Stimulated activated CD8-positive, alpha-beta memory T cell treated with anti-CD3 and anti-CD28 coated beads, Interleukin-7, amount 100 ng/mL, for 1 hour (primary cell): ENCODE results near the gene RAB7A.
"Not testable (repeated sequence)": the region's sequence is repeated elsewhere in the genome, so short reads cannot be mapped to it uniquely, and the experiment has no call there.

Source experiments
- DNase-seq, 2 donors: peaks; one replicate each; pipeline ENCODE4 v3.0.0-alpha.2; 2020; ENCODE audit warnings: low read depth in 2 of 2

Gene RAB7A

GRCh38 chr3:128815318-128816064, 89.5 kb downstream of the RAB7A start:
- no peak for DNase-seq

DNA sequence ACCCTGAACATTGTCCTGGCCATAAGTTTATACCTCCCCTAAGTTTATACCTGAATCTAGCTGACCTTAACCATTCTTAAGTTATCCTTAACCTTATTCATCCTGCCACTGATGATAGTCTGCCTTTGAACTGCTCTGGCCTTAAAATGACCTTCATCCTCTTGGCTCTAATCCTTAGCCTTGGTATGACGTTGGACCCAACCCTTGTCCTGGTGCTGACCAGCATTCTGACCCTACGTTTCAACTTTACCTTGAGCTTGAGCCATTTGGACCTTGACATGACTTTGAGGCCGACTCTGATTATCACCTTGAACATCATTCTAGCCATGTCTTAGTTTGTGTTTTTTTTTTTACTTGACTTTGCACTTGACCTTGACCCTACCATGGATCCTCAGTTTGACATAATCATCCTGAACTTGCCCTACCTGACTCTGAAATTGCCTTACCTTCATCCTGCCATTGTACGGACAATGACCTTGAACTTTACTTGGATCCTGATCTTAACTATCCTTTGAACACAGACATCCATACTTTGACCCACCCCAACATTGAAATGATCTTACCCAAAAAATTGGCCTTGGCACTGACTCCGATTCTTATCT, 92.3 kb downstream of the RAB7A start:
- no peak for DNase-seq

- DNase-seq: no peak
These were observed 94.4 kb downstream of the RAB7A start for GRCh38 chr3:128820252-128820839.

- DNase-seq: no peak
These were observed 97.0 kb downstream of the RAB7A start for GRCh38 chr3:128823008-128823407.

- no peak for DNase-seq
These were observed 97.6 kb downstream of the RAB7A start for GRCh38 chr3:128823631-128824030.

DNA sequence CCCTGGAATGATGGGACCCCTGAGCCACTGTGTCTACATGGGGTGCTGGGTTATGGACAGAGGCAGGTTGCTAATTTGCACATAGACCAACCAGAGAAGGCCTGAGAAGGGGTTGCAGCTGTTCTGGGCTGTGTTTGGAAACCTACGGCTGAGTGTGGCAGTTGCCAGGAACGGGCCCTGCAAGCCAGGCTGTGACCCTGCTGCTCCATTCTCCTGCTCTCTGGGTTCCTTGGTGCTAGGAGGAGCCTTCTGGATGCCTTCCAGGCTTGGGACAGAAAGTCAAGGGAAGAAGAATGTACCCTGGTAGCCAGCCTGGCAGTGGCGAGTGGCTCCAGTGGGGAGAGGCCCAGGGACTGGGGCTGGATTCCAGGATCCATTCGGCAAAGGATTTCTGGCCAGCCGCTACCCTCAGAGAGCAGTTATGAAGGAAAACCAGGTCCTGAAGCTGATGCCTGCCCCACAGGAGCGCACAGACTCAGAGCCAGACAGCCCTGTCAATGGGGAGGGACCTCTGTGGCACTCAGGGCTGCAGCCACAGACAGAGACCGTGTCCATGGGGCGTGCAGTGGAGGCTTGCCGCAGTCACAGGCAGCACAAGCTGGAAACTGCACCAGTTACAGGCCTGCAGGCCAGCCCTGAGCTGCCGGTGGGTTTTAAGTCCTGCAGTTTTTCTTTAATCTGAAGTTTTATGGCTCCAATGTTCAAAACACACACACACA, 98.3 kb downstream of the RAB7A start:
- DNase-seq: no peak

DNA sequence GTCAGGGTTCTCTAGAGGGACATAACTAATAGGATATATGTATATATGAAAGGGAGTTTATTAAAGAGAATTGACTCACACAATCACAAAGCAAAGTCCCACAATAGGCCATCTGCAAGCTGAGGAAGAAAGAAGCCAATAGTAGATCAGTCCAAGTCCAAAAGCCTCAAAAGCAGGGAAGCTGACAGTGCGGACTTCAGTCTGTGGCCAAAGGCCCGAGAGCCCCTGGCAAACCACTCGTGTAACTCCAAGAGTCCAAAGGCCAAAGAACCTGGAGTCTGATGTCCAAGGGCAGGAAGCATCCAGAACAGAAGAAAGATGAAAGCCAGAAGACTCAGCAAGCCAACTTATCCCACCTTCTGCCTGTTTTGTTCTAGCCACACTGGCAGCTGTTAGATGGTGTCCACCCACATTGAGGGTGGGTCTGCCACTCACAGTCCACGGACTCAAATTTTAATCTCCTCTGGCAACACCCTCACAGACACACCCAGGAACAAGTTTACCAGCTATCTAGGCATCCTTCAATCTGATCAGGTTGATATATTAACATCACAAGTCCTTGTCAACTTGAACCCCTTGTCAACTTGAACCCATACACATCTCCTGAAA, 99.2 kb downstream of the RAB7A start:
- DNase-seq: no peak

- DNase-seq: not testable (repeated sequence)
These were observed 103.1 kb downstream of the RAB7A start for GRCh38 chr3:128829087-128829486.

GRCh38 chr3:128829925-128830625, 104.1 kb downstream of the RAB7A start:
- not testable (repeated sequence) for DNase-seq

GRCh38 chr3:128830762-128831161, 104.8 kb downstream of the RAB7A start:
- DNase-seq: not testable (repeated sequence)

GRCh38 chr3:128832979-128833378, 107.0 kb downstream of the RAB7A start:
- DNase-seq: not testable (repeated sequence)

DNA sequence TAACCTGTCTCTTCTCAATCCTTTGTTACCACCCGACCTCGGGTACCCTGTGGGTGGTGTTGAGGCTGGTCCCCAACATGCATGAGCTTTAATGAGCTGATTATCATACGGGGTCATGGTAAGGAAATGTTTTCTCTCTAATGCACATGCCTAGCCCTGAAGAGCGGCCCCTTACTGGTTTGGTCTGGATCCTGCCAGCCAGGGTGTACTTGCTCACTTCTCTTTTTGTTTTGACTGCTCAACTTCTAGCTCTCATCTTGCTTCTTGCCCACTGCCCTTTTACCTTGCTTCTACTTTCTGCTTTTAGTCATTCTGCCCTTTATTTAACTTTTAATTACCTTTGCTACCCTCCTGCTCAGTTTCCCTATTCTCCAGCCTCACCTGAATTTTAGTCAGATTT, 109.1 kb downstream of the RAB7A start:
- DNase-seq: no peak

GRCh38 chr3:128841926-128842920, 116.2 kb downstream of the RAB7A start:
- DNase-seq: no peak

DNA sequence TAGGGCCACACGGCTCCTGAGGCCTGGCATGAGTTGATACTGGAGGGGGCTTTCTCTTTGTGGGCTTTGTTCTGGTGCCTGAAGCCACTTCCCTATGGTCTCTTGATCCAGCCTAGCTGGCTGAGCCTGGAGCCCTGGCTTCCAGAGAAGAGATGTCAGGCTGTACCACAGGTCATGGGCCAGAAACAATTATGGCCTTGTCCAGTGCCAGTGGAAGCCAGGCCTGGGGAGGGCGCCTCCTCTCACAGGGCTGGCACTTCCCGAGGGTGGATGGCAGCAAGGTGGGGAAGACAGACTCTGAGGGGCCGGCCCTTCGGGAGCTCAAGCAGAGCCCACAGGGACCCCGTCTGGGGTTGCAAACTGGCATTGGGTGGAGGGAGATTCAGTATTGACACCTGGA, 118.5 kb downstream of the RAB7A start:
- DNase-seq: no peak

GRCh38 chr3:128845119-128845777, 119.3 kb downstream of the RAB7A start:
- no peak for DNase-seq

DNA sequence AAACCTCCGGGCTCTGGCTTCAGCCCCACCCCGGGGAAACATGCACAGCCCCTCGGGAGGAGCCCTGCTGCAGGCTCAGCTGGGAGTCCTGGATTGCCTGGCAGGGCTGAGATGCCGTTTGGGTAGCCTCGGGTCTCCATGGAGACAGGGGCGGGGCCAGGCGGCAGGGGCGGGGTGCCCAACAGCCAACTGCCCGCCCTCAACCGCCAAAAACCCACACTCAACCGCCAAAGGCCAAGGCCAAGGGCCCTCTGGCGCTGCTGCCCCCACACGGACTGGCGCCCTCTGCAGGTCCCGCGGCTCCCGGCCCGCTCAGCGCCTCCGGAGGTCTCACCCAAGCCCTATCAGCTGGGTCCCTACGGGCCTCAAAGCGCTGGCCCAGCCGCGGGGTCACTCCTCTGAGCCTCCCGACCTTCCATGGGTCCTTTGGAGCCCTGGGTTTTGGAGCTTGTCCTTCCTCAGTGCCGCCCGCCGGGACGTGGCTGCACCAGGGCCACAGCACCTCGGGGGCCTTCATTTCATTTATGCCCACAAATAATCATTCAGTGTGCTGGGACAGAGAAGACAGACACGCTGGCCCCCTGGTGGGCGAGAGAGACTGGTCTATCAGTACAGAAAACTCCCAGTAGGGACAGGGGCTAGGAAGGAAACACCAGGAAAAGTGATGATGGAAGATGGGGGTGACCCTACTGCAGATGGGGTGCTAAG, 119.9 kb downstream of the RAB7A start:
- peak; percentile 47 to 52 for DNase-seq

GRCh38 chr3:128846486-128846891, 120.5 kb downstream of the RAB7A start:
- DNase-seq: no peak

- DNase-seq: no peak
These were observed 121.8 kb downstream of the RAB7A start for GRCh38 chr3:128847666-128848370.
